WTC11 (cell line): ENCODE results near the gene ANO3. TPM values are rescaled to one million over a fixed set of nuclear protein-coding genes. Genes with fewer than 3 reads are reported as not detected.
"Not testable (repeated sequence)": the region's sequence is repeated elsewhere in the genome, so short reads cannot be mapped to it uniquely, and the experiment has no call there.

Experiments
- ATAC-seq: fragments of 200-7000 bp; cut with Tn5 transposase; 2 replicates; pipeline ENCODE4 v1.10.0; 2021; ENCODE audit warnings: mild to moderate bottlenecking, moderate library complexity
- CTCF ChIA-PET: fragments of 300-600 bp; sonication (Branson Sonifier 250); formaldehyde crosslinking; loops from one replicate; lab custom pipeline; 2021; ENCODE audit warnings: antibody characterized with exemption; lab: Charles Lee
- POLR2A ChIA-PET: fragments of 350-600 bp; sonication (Branson Sonifier 250); formaldehyde crosslinking; loops from one replicate; lab custom pipeline; 2021; ENCODE audit warnings: antibody characterized with exemption; lab: Charles Lee
- DNase-seq: peaks from one replicate; pipeline ENCODE4 v3.0.0; 2021; ENCODE audit warnings: low spot score
- H3K27ac Mint-ChIP-seq: 2 replicates; pipeline ENCODE4 v1.8.0; 2021; ENCODE audit warnings: mixed read lengths
- H3K27me3 Mint-ChIP-seq: 2 replicates; pipeline ENCODE4 v1.8.0; 2021; ENCODE audit warnings: low read depth, mild to moderate bottlenecking, moderate library complexity, mixed read lengths
- H3K36me3 Mint-ChIP-seq: 2 replicates; pipeline ENCODE4 v1.8.0; 2021; ENCODE audit warnings: mixed read lengths
- H3K4me1 Mint-ChIP-seq: 2 replicates; pipeline ENCODE4 v1.8.0; 2022; ENCODE audit warnings: mixed read lengths
- H3K4me3 Mint-ChIP-seq: 2 replicates; pipeline ENCODE4 v1.8.0; 2021; ENCODE audit warnings: mild to moderate bottlenecking, moderate library complexity, mixed read lengths
- H3K9me3 Mint-ChIP-seq: 2 replicates; pipeline ENCODE4 v1.8.0; 2021; ENCODE audit warnings: mixed read lengths
- ATF1 ChIP-seq: sonication (generic); formaldehyde crosslinking; IDR thresholded peaks from 2 replicates; pipeline ENCODE4 v1.8.1; 2023; ENCODE audit warnings: mild to moderate bottlenecking, moderate library complexity, missing genetic modification reagents
- FOXP1 ChIP-seq: sonication (generic); formaldehyde crosslinking; IDR thresholded peaks from 2 replicates; pipeline ENCODE4 v1.8.0; 2022; ENCODE audit warnings: missing genetic modification reagents, mild to moderate bottlenecking, moderate library complexity, borderline replicate concordance
- HMGA2 ChIP-seq: fragments of 250-450 bp; sonication (Bioruptor Pico); IDR thresholded peaks from 2 replicates; pipeline ENCODE4 v1.4.0; 2021; ENCODE audit warnings: mild to moderate bottlenecking, moderate library complexity
- MYBL2 ChIP-seq: sonication (generic); formaldehyde crosslinking; IDR thresholded peaks from 2 replicates; pipeline ENCODE4 v1.8.1; 2023; ENCODE audit warnings: mild to moderate bottlenecking, moderate library complexity, missing genetic modification reagents
- NFYB ChIP-seq: sonication (generic); formaldehyde crosslinking; conservative IDR thresholded peaks from 2 replicates; pipeline ENCODE4 v1.8.0; 2022; ENCODE audit warnings: low read depth, missing genetic modification reagents
- NR3C1 ChIP-seq: sonication (generic); formaldehyde crosslinking; conservative IDR thresholded peaks from 2 replicates; pipeline ENCODE4 v1.8.1; 2023; ENCODE audit warnings: low read depth, mild to moderate bottlenecking, missing genetic modification reagents
- TEAD4 ChIP-seq: sonication (generic); formaldehyde crosslinking; IDR thresholded peaks from 2 replicates; pipeline ENCODE4 v1.8.0; 2022; ENCODE audit warnings: mild to moderate bottlenecking, missing genetic modification reagents
- ZNF396 ChIP-seq: fragments of 250-450 bp; sonication (Bioruptor Pico); IDR thresholded peaks from 2 replicates; pipeline ENCODE4 v1.8.0; 2021; ENCODE audit warnings: mild to moderate bottlenecking, moderate library complexity, borderline replicate concordance
- total RNA-seq: library from RNA; stranded (reverse); gene quantifications from 3 replicates; pipeline ENCODE4 v1.2.3, GENCODE V29; 2021
- TF ChIP-seq, protein P1 (sequence below): fragments of 250-450 bp; sonication (Bioruptor Pico); IDR thresholded peaks from 2 replicates; pipeline ENCODE4 v1.9.0; 2021; ENCODE audit warnings: moderate library complexity, mild to moderate bottlenecking, inconsistent platforms, borderline replicate concordance
- TF ChIP-seq, protein P2 (sequence below): fragments of 250-450 bp; sonication (Bioruptor Pico); IDR thresholded peaks from 2 replicates; pipeline ENCODE4 v1.9.0; 2021; ENCODE audit warnings: mild to moderate bottlenecking
- TF ChIP-seq, protein P3 (sequence below): fragments of 250-450 bp; sonication (Bioruptor Pico); IDR thresholded peaks from 2 replicates; pipeline ENCODE4 v1.9.0; 2021; ENCODE audit warnings: mild to moderate bottlenecking, borderline replicate concordance
- TF ChIP-seq, protein P4 (sequence below): fragments of 250-450 bp; sonication (Bioruptor Pico); IDR thresholded peaks from 2 replicates; pipeline ENCODE4 v2.1.2; 2022; ENCODE audit warnings: mild to moderate bottlenecking, moderate library complexity
- TF ChIP-seq, protein P5 (sequence below): sonication (generic); formaldehyde crosslinking; conservative IDR thresholded peaks from 2 replicates; pipeline ENCODE4 v1.8.1; 2022; ENCODE audit warnings: mild to moderate bottlenecking, missing genetic modification reagents
- TF ChIP-seq, protein P6 (sequence below): sonication (generic); formaldehyde crosslinking; IDR thresholded peaks from 2 replicates; pipeline ENCODE4 v1.8.0; 2022; ENCODE audit warnings: mild to moderate bottlenecking, missing genetic modification reagents
- TF ChIP-seq, protein P7 (sequence below): fragments of 200-600 bp; IDR thresholded peaks from 2 replicates; pipeline ENCODE4 v1.8.0; 2022; ENCODE audit warnings: antibody characterized with exemption

Gene ANO3
- total RNA-seq, 1 experiment from 2014 or later = 0.11 TPM

DNA sequence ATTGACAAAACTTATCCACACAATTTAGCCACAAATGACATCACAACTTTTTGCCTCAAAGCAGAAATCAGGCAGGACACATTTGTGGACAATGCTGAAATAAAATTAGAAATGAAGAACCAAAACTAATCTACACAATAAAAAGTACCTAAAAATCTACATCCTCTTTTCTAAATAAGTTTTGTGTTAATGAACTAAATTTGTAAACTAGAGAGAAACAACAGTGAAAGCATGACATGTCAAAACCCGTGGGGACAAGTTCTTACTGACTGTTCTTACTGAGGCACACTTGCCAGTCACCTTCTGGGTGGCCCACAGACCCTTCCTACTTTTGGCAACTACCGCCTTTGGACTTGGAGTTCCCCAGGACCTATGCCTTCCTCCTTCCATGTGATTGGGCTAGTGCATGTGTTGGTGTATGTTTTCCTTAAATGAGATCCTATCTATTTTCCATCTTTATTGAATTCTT is 300.8 kb downstream of the ANO3 start:
- TF ChIP-seq, protein P1, sequence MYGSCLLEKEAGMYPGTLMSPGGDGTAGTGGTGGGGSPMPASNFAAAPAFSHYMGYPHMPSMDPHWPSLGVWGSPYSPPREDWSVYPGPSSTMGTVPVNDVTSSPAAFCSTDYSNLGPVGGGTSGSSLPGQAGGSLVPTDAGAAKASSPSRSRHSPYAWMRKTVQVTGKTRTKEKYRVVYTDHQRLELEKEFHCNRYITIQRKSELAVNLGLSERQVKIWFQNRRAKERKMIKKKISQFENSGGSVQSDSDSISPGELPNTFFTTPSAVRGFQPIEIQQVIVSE = no peak
- TF ChIP-seq, protein P2, sequence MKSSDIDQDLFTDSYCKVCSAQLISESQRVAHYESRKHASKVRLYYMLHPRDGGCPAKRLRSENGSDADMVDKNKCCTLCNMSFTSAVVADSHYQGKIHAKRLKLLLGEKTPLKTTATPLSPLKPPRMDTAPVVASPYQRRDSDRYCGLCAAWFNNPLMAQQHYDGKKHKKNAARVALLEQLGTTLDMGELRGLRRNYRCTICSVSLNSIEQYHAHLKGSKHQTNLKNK (CRISPR knock-in tag) = no peak
- TF ChIP-seq, protein P3, sequence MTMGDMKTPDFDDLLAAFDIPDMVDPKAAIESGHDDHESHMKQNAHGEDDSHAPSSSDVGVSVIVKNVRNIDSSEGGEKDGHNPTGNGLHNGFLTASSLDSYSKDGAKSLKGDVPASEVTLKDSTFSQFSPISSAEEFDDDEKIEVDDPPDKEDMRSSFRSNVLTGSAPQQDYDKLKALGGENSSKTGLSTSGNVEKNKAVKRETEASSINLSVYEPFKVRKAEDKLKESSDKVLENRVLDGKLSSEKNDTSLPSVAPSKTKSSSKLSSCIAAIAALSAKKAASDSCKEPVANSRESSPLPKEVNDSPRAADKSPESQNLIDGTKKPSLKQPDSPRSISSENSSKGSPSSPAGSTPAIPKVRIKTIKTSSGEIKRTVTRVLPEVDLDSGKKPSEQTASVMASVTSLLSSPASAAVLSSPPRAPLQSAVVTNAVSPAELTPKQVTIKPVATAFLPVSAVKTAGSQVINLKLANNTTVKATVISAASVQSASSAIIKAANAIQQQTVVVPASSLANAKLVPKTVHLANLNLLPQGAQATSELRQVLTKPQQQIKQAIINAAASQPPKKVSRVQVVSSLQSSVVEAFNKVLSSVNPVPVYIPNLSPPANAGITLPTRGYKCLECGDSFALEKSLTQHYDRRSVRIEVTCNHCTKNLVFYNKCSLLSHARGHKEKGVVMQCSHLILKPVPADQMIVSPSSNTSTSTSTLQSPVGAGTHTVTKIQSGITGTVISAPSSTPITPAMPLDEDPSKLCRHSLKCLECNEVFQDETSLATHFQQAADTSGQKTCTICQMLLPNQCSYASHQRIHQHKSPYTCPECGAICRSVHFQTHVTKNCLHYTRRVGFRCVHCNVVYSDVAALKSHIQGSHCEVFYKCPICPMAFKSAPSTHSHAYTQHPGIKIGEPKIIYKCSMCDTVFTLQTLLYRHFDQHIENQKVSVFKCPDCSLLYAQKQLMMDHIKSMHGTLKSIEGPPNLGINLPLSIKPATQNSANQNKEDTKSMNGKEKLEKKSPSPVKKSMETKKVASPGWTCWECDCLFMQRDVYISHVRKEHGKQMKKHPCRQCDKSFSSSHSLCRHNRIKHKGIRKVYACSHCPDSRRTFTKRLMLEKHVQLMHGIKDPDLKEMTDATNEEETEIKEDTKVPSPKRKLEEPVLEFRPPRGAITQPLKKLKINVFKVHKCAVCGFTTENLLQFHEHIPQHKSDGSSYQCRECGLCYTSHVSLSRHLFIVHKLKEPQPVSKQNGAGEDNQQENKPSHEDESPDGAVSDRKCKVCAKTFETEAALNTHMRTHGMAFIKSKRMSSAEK (CRISPR knock-in tag) = no peak
- no peak for TF ChIP-seq ZNF396 (CRISPR knock-in tag)
- TF ChIP-seq, protein P4, sequence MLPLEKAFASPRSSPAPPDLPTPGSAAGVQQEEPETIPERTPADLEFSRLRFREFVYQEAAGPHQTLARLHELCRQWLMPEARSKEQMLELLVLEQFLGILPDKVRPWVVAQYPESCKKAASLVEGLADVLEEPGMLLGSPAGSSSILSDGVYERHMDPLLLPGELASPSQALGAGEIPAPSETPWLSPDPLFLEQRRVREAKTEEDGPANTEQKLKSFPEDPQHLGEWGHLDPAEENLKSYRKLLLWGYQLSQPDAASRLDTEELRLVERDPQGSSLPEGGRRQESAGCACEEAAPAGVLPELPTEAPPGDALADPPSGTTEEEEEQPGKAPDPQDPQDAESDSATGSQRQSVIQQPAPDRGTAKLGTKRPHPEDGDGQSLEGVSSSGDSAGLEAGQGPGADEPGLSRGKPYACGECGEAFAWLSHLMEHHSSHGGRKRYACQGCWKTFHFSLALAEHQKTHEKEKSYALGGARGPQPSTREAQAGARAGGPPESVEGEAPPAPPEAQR (CRISPR knock-in tag) = no peak
- TF ChIP-seq, protein P5, sequence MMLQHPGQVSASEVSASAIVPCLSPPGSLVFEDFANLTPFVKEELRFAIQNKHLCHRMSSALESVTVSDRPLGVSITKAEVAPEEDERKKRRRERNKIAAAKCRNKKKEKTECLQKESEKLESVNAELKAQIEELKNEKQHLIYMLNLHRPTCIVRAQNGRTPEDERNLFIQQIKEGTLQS (CRISPR knock-in tag) = no peak
- TF ChIP-seq FOXP1 (CRISPR knock-in tag) = no peak
- no peak for TF ChIP-seq NFYB (CRISPR knock-in tag)
- no peak for TF ChIP-seq MYBL2 (CRISPR knock-in tag)
- TF ChIP-seq NR3C1 = no peak
- TF ChIP-seq HMGA2 (CRISPR knock-in tag) = no peak
- TF ChIP-seq, protein P6, sequence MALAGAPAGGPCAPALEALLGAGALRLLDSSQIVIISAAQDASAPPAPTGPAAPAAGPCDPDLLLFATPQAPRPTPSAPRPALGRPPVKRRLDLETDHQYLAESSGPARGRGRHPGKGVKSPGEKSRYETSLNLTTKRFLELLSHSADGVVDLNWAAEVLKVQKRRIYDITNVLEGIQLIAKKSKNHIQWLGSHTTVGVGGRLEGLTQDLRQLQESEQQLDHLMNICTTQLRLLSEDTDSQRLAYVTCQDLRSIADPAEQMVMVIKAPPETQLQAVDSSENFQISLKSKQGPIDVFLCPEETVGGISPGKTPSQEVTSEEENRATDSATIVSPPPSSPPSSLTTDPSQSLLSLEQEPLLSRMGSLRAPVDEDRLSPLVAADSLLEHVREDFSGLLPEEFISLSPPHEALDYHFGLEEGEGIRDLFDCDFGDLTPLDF = no peak
- no peak for TF ChIP-seq TEAD4 (CRISPR knock-in tag)
- Mint-ChIP-seq H3K4me1 (no peaks in the 10 kb centered on the region), H3K9me3 (no peaks in the 10 kb centered on the region; the same call in 1 of the 2 replicates), H3K4me3 (no peak overlapping the region), H3K36me3 (no peaks in the 10 kb centered on the region), H3K27me3 (no peaks in the 10 kb centered on the region), H3K27ac (no peak overlapping the region)
- ATAC-seq = no peak
- ChIA-PET POLR2A (no interaction called here), CTCF (no interaction called here)
- DNase-seq = no peak

DNA sequence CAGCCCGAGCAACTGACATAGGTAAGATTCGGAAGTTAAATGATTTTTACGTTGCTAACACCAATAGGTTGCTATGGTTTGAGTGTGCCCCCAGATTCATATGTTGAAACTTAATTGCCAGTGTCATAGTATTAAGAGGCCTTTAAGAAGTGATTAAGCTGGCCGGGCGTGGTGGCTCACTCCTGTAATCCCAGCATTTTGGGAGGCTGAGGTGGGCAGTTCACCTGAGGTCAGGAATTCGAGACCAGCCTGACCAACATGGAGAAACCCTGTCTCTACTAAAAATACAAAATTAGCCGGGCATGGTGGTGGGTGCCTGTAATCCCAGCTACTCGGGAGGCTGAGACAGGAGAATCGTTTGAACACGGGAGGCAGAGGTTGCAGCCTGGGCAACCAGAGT is 311.4 kb downstream of the ANO3 start:
- ATAC-seq, CTCF ChIA-PET, H3K27ac Mint-ChIP-seq, H3K4me3 Mint-ChIP-seq, H3K36me3 Mint-ChIP-seq, H3K4me1 Mint-ChIP-seq, H3K9me3 Mint-ChIP-seq, H3K27me3 Mint-ChIP-seq, POLR2A ChIA-PET, DNase-seq: not testable (repeated sequence)

DNA sequence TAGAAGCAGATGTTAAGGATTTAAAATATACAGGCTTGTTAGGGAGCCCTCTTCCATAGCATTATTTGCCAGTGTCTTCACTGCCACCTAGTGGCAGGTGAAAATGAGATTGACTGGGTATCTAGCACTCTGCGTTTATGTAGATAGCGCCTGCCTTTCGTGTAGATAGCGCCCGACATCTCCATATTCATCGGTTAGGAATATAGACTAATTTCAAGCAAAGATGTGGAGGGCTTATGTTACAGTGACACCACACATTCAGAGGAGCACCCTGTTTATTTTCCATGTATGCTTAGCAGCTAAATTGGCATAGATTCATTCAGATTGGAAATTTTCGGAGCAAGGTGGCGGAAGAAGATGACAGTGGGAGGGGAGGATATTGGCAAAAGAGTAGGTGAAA is 318.0 kb downstream of the ANO3 start:
- peaks cover 9% of the 10 kb centered on the region for H3K27me3 Mint-ChIP-seq
- DNase-seq (peak; percentile 70), ATAC-seq (peak; percentile 98)
- no peaks in the 10 kb centered on the region for H3K36me3 Mint-ChIP-seq
- CTCF ChIA-PET = no interaction called here
- POLR2A ChIA-PET = no interaction called here
- H3K4me1 Mint-ChIP-seq = no peaks in the 10 kb centered on the region
- no peak overlapping the region for H3K27ac Mint-ChIP-seq
- no peaks in the 10 kb centered on the region for H3K9me3 Mint-ChIP-seq
- peak overlapping the region; percentile 30 for H3K4me3 Mint-ChIP-seq
- TF ChIP-seq ATF1 = no peak
- TF ChIP-seq, protein P7, sequence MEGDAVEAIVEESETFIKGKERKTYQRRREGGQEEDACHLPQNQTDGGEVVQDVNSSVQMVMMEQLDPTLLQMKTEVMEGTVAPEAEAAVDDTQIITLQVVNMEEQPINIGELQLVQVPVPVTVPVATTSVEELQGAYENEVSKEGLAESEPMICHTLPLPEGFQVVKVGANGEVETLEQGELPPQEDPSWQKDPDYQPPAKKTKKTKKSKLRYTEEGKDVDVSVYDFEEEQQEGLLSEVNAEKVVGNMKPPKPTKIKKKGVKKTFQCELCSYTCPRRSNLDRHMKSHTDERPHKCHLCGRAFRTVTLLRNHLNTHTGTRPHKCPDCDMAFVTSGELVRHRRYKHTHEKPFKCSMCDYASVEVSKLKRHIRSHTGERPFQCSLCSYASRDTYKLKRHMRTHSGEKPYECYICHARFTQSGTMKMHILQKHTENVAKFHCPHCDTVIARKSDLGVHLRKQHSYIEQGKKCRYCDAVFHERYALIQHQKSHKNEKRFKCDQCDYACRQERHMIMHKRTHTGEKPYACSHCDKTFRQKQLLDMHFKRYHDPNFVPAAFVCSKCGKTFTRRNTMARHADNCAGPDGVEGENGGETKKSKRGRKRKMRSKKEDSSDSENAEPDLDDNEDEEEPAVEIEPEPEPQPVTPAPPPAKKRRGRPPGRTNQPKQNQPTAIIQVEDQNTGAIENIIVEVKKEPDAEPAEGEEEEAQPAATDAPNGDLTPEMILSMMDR = peak; percentile 62
